CD4-positive, alpha-beta T cell treated with Interleukin-1 beta for 1 hour (primary cell): ENCODE measurements around the gene IGF1.
A peak's percentile ranks its signal among the peaks of the same experiment; 100 is the strongest.

Experiments
- DNase-seq, 2 donors: peaks; one replicate each; pipeline ENCODE4 v3.0.0-alpha.2; 2020 to 2022

The IGF1 gene

GRCh38 chr12:102496591-102496990 is 16.2 kb upstream of the IGF1 start:
- DNase-seq, result no peak

DNA sequence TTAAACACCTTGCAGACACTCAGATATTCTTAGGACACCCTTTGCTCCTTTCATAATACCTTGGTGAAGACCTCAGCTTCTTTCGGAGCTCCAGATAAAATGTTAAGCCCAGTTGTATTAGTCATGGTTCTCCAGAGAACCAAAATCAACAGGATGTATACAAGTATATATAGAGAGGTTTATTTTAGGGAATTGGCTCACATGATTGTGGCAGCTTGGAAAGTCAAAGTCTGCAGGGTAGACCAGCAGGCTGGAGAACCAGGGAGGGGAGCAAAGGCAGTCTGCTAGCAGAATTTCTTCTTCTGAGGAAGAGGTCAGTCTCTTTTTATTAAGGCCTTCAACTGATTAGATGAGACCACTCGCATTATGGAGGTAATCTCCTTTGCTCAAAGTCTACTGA is 6.9 kb upstream of the IGF1 start:
- DNase-seq, result no peak

- DNase-seq, result no peak
Observed at GRCh38 chr12:102486153-102486552, 5.8 kb upstream of the IGF1 start.

DNA sequence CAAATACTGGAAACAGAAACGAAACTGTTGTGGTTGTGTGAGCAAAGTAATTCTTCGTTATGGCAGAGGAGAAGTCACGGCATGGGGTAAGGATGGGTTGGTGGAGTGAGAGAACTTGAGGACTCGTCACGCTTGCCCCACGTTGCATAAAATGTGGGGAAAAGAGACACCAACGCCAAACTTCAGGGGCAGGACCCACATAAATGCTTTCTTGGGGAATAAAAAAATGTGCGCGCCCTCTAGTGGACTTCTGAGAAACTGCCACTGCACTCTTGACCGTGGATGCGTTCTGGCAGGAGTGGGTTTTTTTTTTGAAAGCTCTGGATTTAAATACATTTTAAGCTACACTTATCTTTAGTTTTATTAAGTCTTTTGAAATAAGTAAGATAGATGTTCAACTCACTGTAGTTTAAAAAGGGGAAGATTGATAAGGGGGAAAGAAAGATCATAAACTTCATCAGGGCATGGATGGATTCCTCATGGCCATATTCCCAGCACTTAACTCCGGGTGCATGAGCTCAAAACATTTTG is 4.1 kb upstream of the IGF1 start:
- peak; percentile 31 to 47 for DNase-seq

- DNase-seq, result no peak
Observed at GRCh38 chr12:102484017-102484416, 3.7 kb upstream of the IGF1 start.

- DNase-seq, result no peak
Observed at GRCh38 chr12:102483466-102483865, 3.1 kb upstream of the IGF1 start.

DNA sequence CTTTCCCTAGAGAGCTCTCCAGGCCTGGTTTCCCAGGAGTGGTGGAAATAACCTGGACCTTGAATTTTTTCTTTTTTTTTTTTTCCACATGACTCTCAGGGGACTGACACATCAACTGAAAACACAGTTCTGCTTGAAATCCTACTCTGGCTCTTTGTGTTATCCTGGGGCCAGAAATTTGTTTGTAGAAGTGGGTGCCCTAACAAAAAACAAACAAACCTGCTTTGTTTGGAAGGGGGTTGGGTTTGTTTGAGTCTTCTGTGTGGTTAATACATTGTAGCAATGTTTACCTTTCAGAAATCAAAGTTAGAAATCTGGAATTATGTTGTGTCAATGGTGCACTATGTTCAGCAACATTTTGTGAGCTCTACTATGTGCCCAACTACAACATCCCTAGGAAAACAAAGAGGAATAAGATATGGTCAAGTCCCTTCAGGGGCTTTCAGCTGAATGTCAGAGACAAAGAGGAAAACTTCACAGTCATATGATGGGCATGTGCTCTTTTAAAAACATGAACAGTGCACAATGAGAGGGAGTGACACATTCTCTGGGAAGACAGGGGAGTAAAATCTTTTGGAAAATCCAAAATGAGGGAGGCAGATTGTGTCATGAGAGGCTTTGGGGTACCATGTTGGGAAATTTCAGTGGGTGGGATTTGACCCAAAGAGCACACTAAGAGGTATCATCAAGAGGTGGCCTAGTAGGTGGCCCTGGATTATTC is 1.5 kb upstream of the IGF1 start:
- DNase-seq, result no peak

GRCh38 chr12:102479939-102480338 is 424 bp downstream of the IGF1 start:
- no peak for DNase-seq

DNA sequence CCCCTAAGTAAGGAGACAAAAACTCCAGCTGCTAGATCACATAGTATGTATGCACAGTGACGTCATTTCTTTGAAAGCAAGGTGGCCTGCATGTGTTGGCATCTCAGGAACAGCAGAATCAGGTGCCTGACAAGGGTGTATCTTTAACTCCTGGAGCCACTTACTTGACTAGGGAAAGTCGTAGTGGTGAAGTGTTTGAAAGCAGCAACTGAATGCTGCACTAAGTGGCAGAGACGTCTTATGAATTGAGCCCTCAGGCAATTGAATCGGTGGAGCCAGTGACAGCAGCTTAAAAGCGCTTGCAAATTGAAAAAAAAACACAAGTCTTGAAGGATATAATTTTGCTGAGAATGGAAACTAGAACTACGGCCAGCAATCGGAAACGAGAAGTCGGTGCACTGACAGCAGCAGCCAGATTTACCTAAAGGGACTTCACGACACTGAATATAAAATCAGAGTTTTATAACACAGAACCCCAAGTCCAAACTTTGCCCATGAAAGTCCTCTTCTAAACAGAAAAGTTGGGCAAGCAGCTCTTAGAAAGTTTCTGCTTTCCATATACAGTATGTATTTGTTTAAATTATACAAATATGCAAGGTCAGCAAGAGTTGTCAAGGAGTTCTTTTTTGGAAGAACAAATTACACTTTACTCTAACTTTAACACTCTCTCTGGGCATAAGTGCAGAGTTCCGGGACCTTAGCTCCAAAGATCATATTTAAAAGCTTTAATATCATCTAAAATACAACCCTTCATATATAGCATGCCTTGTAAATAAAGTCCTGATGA is 1.1 kb downstream of the IGF1 start:
- no peak for DNase-seq

GRCh38 chr12:102478405-102479098 is 1.8 kb downstream of the IGF1 start:
- DNase-seq, result peak; percentile 18

DNA sequence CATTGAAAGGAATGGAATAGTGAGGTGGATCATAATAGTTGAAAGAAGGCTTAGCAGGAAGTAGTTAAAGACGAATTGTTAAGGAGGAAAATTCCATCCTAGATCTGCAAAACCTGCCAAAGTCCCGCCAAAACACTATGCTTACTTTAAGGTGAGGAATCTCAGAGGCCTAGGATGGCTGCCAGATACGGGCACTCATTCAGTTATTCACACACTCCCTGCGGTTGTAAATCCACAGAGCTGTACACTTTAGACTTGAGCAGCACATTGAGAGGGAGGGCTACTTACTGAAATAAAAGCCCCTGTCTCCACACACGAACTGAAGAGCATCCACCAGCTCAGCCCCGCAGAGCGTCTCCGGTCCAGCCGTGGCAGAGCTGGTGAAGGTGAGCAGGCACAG is 5.0 kb downstream of the IGF1 start:
- no peak for DNase-seq

DNA sequence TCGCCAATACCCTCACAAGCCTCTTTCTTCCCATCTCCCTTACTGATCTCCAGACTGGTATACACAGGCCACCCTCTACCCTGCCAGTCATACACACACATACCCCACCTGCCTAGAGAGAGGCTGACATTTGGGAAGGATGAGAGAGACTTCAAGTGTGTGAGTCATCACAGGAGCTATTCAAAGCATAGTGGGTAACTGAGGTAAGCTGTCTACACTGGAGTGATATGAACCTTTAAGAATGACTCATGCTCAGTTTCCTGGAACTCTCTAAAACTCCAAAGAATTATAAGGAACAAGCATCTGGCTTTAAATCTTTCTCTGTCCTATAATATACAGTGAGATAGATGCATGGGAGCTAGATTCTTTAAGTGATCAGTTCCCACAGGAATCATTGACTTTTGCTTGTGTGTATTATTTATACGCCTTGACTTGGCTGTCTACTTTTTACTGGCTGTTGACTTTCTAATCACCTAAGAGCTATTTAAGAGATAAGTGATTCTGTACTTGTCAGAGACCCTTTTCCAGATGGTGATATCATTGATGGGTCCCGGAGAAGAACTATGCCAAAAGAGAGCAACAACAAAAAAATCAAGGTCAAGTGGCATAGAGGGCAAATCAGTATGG is 5.8 kb downstream of the IGF1 start:
- no peak for DNase-seq

DNA sequence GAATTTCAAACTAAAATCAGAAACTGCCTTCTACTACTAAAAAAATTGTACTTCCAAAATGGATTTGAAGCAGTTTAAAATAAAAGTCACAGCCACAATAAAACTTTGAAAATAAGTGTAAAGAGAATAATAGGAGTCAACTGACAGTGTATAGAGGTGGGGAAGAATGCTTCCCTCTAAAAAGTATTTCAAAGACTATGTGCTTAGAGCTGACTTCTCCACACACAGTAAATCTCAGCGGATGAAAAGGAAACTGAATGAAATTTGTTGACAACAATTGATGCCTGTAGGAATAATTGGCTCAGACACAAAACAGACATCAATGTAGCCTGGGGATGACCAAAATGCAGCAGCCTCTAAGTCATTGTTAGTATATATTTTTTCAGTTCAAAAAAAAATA is 7.9 kb downstream of the IGF1 start:
- DNase-seq, result no peak

GRCh38 chr12:102471556-102471955 is 8.8 kb downstream of the IGF1 start:
- no peak for DNase-seq

DNA sequence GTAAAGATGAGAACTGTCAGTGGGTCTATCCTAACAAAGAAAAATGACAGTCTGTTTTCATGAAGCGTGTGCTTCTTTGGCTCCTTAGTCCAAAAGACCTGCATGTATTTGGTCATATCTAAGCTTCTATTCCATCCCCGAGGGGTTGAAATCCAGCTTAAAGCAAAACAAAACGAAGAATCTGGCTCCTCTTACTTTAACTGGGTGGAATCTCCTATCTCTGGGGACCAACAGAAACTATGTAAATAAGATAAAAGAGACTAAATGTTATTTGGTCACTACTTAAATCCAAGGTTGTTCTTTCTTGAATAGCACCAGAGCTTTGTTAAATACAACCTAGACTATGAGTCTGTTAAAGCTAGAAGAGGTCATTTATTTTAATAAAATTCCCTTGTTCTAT is 9.4 kb downstream of the IGF1 start:
- no peak for DNase-seq

DNA sequence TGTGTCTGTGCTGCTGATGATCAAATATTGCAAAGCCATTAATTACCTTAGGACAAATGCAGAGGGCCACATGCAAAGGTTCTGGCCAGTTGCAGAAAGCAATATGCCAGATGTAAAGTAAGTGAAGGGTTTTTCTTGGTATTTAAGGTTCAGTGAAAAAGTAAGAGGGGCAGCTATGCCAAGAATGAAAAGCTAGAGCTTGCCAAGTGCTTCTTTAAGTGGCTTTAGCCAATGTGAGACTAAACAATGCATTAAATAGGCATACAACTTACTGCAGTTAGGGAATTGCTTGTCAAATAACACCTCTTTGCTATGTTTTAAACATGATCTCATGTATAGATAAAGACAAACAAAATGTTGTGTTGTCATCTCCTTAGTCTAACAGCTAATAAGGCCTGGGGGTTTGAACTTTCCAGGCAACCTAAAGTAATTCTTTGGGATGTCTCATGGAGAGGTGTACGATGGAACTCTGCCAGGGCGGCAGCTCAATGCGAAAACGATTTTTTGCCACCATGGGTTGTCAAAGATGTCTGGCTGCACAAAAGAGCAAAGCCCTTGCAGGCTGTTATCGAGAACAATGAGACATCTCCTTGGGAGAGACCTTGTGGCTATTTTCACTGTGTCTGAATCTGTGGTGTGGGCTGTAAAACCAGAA is 12.0 kb downstream of the IGF1 start:
- no peak for DNase-seq

GRCh38 chr12:102465762-102466560 is 14.4 kb downstream of the IGF1 start:
- DNase-seq, result no peak

- no peak for DNase-seq
Observed at GRCh38 chr12:102463659-102464249, 16.6 kb downstream of the IGF1 start.

DNA sequence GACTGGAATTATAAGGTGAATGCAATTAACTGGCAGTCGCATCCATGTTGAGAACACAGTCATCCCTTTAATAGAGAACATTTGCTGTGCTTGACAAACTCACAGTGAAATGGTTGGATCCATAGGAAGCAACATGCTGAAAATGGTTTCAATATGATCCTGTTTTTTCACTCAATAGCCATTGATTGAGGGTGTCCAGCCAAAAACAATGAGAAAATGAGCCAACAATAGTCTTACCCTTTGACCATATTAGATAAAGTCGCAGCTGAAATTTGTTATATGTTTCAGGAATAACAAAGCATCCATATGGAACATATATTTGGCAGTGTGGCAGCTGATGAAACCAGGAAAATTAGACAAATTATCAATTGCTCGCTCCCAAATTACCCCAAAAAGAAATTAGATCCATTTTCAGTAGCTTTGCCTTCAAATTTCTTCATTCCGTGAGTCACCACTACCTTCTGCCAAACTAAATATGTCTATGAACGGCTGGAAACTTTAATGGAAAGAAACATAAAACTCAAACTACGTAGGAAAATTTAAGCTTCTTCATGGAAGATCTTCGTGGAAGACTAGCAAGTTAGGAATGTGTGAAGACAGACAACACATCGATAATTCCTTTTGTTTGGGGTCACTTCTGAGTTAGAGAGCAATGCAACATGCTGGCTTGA is 17.4 kb downstream of the IGF1 start:
- no peak for DNase-seq

DNA sequence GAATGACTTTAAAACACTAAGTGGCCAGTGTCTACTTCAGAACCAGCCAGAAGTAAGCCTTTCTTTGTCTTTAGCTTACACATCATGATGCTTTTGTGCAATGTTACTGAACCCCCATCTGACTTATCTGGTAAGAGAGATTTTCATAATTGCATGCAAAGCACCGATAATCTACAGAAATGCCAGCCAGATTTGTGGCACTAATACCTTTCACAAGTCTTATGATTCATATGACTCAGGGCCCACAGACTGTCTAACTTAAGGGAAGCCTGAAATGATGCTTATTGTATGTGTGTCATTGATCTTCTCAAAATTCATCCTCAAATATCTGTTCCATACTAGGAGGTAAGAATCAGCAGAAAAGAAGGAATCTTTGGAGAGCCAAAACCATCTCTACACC is 18.0 kb downstream of the IGF1 start:
- DNase-seq, result no peak

GRCh38 chr12:102461501-102461900 is 18.9 kb downstream of the IGF1 start:
- no peak for DNase-seq
